ENCODE results near the gene SSBP3. TPM values are rescaled to one million over a fixed set of nuclear protein-coding genes. Genes with fewer than 3 reads are reported as not detected.

Gene SSBP3
- total and polyA plus RNA-seq, 4 donors, result 7.7 to 24.7 (median 17.3) TPM

GRCh38 chr1:54340878-54341277 lies 65.3 kb downstream of the SSBP3 start:
- WGBS, result 91% methylated on average over 5 of the region's 5 CpGs
- no peaks in the 10 kb centered on the region for H3K27me3 ChIP-seq (ENCODE audit: control insufficient read depth in 4 of 4, insufficient read depth in 4 of 4, low read length in 3 of 4)
- H3K36me3 ChIP-seq (ENCODE audit: control insufficient read depth in 4 of 4, insufficient read depth in 3 of 4, low read depth in 1 of 4, low read length in 3 of 4), result peaks cover 0 to 4% (median 0%) of the 10 kb centered on the region in 4 donors
- peaks cover 0 to 3% (median 0%) of the 10 kb centered on the region in 4 donors for H3K4me1 ChIP-seq (ENCODE audit: control insufficient read depth in 4 of 4, insufficient read depth in 4 of 4, low read length in 3 of 4)
- no peak for DNase-seq (ENCODE audit: low spot score)
- H3K4me3 ChIP-seq (ENCODE audit: low read depth in 1 of 3, low read length in 3 of 3), result no peak overlapping the region
- no peaks in the 10 kb centered on the region for H3K9me3 ChIP-seq (ENCODE audit: control insufficient read depth in 4 of 4, low read length in 3 of 4)
- TF ChIP-seq FOXA2 (IDR thresholded peaks at IDR 0.05), result no peak
- TF ChIP-seq MAX (IDR thresholded peaks at IDR 0.05), result no peak
- TF ChIP-seq CTCF (IDR thresholded peaks at IDR 0.05; ENCODE audit: low read depth, low read length, missing input control), result no peak
- no peak for TF ChIP-seq SP1 (IDR thresholded peaks at IDR 0.05)
- TF ChIP-seq ATF3 (IDR thresholded peaks at IDR 0.05), result no peak
- TF ChIP-seq FOXA1 (IDR thresholded peaks at IDR 0.05), result no peak
- TF ChIP-seq REST (IDR thresholded peaks at IDR 0.05), result no peak
- no peak for TF ChIP-seq JUND (IDR thresholded peaks at IDR 0.05)
- TF ChIP-seq RXRA (IDR thresholded peaks at IDR 0.05), result no peak
- TF ChIP-seq GABPA (IDR thresholded peaks at IDR 0.05 in 1 of 2, conservative IDR thresholded peaks at IDR 0.05 in 1 of 2), result no peak
- no peak for TF ChIP-seq NR2F2 (IDR thresholded peaks at IDR 0.05)
- no peak for TF ChIP-seq ZBTB33 (IDR thresholded peaks at IDR 0.05)
- TF ChIP-seq YY1 (IDR thresholded peaks at IDR 0.05), result no peak
- TF ChIP-seq RAD21 (IDR thresholded peaks at IDR 0.05), result no peak
- TF ChIP-seq TAF1 (conservative IDR thresholded peaks at IDR 0.05), result no peak
- no peak for TF ChIP-seq HNF4G (IDR thresholded peaks at IDR 0.05)
- TF ChIP-seq HNF4A (conservative IDR thresholded peaks at IDR 0.05), result no peak
- TF ChIP-seq EGR1 (IDR thresholded peaks at IDR 0.05; ENCODE audit: low read depth in 2 of 2), result no peak
- H3K9ac ChIP-seq (ENCODE audit: low read depth in 1 of 2, low read length in 2 of 2), result no peak overlapping the region
- no peak overlapping the region for H3K27ac ChIP-seq (ENCODE audit: low read depth in 1 of 2, low read length in 2 of 2)

All from liver (tissue), 9 donors.